GM18520 (cell line): ENCODE data around the gene RASGRP2.

Source experiments
- ATAC-seq: cut with Tn5 transposase; IDR thresholded peaks from one replicate; pipeline ENCODE4 v1.9.1; 2021; ENCODE audit not compliant: unreplicated experiment

RASGRP2 gene

DNA sequence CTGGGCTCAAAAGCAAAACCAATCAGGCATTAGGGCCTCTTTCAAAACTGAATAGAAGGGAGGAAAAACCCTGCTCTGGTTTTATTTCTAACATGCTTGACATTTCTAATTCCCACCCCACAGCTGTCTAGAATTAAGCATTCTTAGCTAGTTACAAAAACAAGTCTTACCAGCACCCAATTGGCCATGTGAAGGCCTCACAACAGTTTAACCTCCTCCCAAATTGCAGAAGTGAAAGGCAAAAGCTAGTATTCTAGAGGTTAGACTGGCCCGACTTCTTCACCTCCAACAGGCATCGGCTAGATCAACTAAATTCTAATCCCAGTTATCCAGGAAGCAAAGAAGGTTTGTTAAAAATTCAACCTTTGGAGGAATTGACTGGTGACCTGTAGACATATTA is 27.9 kb upstream of the RASGRP2 start:
- ATAC-seq, result no peak

DNA sequence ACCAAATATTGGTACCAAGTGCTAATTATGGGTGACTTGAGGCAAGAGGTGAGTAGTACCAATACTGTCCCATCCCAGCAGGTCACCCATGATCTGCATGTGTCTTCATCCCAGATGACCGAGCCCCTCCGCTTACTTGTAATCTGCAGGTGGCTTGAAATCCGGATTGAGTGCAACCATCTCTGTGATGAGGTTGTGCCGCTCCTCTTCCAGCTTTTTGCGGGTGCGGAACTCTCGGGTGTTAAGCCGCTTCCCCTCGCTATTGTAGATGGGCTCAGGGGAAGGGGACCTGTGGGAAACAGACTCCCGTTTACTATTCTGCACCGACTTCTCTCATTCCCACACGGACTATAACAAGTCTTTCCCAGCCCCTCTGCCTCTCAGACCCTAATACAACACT is 26.2 kb upstream of the RASGRP2 start:
- no peak for ATAC-seq

DNA sequence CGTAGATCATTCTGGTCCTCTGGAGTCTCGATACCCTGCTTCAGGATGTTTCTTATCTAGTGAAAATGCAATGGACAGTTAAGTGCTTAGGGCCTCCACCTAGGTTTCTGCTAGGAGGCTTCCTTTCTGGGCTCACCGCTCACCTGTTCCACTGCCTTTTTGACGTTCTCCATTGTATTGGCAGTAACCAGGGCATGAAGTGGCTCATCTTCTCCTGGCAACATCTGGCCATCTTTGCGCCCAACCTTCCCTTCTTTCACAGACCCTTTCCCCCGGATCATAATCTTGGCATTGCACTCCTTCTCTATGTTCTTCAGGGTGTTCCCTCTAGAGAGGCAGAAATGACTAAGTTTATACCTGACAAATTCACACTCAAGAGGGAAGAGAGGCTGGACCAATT is 25.3 kb upstream of the RASGRP2 start:
- ATAC-seq, result no peak

DNA sequence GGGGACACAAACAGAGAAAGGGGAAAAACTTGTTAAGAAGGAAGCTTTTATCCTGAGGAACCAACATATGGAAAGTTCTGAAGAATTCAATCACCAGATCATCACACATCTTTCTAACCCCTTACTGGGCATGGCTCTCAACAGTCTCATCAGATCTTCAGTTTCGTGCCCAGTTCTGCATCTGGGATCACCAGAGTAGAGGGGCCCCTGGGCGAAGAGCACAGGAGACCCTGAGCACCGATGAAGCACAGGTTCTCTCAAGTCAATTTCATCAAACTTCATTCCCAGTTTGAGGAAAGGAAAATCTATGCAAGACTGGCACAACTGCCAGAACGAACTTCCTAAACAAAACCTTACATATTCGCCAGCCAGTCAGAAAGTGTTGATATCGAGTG is 24.4 kb upstream of the RASGRP2 start:
- ATAC-seq, result no peak

DNA sequence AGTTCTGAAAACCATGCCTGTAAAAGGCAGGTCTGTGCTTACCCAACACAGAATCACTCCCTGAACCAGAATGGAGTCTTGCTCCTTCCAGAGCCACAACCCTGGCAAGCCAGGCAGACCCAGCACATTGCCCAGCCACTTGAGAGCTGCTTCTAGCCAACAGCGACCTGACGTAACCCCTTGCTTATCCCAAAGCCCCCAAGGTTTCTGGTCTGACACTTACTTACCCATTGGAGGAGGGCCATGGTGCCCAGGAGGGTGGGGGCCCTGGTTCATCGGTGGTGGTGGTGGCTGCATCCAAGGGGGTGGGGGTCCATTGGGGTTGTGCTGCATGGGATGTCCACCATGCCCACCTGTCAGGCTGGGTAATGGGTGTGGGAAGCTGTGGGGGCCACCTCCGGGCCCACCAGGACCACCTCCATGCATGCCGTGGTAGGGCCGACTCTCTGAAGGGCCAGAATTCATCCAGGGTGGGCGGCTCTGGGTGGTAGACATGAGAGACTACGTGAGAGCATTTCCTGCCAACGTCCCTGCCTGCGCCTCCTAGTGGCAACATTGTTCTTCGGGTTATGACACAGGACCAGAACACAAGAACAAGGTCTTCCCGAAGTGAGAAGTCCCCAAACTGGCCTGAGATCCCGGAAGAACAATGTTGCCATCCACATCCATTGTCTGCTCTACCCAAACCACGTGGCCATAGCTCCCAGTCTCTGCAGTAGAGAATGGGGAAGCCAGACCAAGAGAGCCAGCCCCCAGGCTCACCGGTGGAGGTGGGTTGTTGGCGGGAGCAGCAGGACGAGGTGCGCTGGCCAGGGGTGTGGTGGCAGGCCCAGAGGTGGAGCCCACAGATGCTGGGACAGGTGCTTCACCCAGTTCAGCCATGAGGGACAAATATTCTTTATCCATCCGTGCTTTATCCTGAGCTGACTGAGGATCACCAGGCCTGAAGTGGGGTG is 23.7 kb upstream of the RASGRP2 start:
- no peak for ATAC-seq

DNA sequence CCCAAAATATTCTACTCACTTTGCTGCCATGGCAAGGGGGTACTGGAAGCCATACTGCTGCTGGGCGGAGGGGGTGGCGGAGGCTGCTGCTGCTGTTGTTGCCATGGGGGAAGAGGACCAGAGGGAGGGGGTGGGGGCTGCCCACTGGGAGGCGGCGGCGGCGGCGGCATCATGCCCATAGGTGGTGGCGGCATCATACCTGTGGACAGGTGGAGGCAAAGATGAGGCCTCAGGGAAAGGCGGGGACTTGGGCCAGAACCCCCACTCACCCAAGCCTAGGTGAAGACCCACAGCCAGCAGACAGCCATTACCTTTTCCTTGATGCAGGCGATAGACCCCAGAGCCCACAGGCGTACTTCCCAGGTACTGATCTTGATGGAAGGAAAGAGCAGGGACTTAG is 22.9 kb upstream of the RASGRP2 start:
- no peak for ATAC-seq

DNA sequence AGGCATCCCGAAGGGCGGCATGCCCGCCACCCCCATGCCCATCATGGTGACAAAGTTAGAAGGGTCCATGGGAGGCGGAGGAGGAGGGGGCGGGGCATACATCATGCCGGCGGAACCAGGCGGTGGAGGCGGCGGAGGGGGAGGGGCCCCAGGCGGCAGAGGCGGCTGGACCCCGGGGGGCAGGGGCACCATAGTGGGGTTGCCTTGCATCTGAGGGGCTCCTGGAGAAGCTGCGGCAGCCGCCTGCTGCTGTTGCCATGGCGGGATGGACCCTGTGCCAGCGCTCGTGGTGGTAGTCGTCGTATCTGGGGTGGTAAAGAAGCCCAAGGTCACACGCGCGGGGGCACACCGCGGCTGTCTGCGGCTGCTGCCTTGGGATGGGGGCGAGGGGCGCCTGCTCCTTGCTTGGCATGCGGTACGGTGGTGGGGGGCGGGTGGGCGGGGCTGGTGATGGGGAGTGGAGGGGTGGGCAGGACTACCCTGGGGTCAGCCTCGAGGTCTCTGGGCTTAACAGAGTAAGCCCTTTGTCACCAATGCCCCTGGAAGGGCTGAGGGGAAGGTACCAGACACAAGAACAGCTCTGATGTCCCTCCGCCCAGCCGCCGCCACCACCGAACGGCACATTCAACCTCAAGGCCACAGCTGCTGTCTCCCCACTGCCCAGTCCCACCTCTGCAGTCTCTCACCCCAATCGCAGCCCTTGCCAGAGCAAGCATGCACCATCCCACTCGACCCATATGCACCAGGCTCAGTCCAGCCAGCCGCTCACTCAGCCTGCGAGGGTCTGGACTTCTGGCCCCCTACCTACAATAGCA is 22.1 kb upstream of the RASGRP2 start:
- no peak for ATAC-seq

DNA sequence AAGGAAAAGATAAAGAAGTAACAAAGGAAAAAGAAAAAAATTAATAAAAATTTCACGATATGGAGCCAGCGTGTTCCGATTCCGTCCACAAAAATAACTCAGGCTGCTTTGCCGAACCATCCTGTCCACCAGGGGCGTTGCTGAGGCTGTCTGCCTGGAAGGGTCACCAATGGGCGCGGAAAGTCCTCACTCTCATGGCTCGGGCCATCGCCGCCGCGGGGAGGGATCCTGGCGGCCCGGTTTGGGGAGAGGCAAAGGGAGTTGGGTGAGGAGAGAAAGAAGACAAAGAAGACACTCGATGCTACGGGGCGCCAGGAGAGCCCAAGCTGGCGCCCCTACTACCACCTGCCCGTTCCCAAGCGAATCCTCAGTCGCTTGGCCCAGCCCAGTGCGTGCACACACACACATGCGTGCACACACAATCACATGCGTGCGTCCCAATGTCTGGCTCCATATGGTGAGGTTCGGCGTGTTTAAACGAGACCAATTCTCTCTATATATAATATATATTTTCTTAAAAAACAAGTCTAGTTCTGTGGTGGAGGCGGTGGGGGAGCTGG is 21.4 kb upstream of the RASGRP2 start:
- ATAC-seq, result no peak

DNA sequence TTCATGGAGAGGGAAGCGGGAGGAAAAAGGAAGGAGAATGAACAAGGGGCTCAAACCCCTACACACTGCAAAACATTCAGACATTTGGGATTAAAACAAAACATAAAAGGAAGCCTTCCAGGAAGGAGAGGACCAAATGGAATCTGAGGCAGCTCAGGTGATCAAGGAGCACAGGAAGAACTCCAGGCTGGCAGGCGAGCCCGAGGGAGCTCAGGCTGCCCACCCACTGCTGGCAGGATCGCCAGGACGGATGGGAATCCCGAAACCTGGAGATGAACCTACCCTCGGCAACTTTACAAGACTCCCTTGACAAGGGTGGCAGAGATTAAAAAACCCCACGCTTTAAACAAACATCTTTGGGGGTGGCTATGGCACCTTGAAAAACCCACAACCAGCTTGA is 20.8 kb upstream of the RASGRP2 start:
- no peak for ATAC-seq

DNA sequence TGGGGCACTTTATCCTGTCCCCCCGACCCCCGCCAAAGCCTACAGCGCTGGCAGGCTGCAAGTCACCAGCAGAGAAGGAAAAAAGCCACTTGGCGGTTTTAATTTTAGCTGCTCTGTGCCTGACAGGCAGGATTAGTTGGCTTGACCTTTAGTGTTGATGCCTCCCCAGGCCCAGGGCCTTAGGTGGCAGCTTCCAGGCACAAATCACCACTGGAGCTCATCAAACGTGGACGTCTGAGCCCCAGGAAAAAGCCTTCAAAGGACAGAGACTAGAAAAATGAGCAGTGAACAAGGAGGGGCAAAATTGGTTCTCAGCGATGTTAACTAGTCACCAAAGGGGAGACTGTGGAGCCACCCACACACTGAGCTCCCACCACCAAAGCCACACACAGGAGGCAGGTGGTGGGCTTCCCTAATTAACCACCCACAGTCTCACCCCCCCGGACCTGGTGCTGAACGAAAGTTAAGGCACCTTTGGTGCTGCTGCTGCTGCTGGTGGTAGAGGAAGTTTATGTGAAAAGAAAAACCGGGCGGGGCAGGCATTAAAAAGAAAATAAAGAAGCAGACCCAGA is 20.2 kb upstream of the RASGRP2 start:
- ATAC-seq, result no peak

DNA sequence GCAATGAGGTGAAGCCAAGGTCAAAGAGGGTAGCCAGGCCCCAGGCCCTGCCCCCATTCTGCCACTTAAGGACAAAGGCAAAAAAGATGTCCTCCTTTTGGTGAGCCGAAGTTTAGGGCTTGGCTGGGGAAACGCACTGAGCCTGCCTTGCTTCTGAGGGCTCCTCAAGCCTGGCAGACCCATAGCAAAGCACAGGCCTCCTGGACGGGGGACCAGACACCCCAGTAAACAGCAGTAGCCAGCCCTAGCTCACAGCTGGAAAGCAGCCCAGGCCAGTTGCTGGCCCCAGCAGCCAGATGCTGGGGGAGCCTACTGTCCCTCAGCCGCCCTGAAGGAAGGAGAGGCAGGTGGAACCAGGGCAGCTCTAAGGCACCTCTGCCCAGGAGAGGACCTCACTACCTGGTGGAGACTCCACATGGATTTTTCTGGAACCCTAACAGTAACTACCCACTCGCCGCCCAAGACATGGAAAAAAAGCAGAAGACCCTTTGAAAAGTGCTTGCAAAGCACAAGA is 19.6 kb upstream of the RASGRP2 start:
- ATAC-seq, result no peak

DNA sequence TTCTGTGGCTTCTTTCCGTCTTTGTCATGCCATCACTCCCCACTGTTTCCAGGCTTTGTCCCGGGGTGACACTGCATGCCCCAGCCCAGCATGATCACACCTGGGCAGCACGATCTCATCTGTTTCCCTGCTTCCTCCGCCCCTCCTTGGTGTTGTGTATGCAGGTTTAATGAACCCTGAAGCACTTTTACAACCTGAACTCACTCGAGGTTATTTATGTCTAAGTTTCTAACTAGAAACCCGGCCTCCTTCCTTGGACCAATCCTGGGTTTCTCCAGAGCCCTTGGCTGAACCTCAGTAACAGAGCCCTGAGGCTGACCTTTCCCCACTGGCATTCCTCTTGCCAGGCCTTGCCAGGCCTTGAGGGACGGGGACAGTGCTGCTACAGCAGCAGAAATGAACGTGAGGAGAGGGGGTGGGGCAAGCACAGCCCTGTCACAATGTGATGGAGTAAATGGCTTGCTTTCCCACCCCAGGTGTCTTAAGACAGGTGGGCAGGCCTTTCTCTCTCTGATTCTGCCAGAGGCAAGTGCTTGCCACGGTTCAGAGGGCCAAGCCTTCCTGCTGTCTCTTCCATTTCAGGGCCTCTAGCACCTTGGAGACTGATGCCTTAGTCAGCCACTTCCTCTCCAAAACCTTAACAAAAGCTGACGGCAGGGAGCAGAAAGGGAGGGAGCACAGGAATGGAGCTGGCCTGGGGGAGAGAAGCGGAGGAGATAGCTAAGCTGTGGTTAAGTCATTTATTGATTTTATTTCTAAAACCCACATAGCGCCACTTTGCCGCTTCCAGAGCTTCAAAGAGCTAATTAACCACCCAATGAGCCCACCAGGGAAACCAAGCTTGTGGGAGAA is 19.0 kb upstream of the RASGRP2 start:
- no peak for ATAC-seq

DNA sequence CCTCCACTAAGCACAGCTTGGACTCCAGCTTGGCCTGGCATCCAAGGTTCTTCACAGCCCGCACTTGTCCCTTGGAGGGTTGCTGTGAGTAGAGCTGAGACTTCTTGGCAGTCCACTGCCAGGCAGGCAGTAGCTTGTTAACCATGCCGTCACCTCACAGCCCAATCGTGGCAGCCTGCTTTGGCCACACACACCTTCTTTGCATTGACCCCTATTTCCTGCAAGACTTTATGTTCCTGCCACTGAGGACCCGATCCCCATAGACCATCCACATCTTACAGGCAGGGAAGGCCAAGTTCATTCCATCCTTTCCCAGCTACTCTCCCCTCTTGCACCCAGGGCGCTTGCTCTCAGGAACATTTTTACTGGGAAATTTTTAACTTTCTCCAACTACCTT is 18.3 kb upstream of the RASGRP2 start:
- ATAC-seq, result no peak

DNA sequence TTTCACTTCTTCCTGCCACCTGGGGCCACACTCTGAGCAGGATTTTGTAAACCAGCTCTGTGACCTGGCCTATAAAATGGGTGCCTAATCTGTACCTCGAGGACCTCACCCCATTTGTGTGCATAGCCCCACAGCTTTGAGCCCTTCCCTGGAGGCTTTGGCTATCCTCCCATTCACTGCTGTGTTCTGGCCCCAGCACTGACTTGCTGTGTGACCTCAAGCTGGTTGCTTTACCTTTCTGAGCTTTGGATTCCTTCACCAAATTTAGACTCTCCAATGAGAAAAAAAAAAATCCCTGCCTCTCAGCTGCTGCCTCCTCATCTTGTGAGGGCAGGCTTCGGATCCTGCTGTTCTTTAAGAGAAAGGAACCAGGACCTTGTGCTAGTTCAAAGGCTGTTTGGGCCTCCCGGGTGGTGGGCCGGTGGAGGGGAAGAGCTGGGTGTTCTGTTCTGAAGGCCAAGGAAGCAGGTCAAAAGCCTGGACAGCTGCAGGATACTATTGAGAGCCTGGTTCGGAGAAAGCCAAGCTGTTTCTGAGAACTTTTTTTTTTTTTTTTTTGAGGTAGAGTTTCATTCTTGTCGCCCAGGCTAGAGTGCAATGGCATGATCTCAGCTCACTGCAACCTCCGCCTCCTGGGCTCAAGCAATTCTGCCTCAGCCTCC is 16.9 kb upstream of the RASGRP2 start:
- no peak for ATAC-seq

DNA sequence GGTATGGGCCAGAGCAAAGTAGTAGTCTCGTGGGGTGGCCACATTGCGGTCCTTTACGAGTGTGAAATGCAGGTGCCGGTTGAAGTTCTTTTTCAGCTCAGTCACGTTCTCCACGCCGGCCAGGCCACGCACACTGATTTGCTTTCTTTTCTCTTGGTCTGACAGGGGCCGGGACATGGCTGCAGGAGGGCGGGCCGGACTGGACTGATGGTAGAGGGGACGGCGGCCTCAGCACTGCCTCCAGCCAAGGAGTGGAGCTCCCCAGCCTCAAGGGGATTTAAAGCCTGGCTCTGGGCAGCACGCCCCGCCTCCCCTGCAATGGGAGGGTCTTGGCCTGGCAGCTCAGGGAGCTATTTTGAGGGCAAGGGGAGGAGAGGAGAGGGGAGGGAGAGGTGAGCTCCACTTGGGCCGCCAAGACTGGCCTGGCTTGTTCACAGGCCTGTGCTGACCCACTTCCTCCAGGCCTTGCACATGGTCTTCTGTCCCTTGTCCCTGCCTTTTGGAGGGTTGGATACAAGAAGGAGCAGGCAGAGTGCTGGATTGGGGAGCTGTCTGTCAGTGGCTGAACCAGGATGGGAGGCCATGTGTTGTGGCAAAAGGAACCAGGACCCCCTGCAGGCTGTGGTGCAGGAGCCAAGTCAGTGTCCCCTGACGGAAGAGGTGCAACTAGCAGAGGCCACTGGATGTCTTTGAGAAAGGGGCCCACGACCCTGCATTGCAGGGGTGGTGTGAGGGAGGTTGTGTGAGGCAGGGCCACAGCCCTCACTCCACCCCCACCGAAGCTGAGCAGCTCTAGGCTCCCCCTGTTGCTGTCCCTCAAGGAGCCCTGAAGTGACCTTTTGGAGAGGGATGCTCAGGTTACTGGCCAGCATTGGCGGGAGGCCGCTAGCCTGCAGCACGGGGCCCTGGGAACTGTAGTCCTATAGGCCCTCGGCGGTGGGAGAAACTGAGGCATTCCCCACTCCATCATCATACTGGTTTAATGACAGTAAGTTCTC is 16.1 kb upstream of the RASGRP2 start, which contains the start of gene PYGM:
PYGM (minus strand) TSS at position 253 of the 998 bp plus-strand sequence; CDS start at position 177, 76 bp downstream.
- no peak for ATAC-seq

DNA sequence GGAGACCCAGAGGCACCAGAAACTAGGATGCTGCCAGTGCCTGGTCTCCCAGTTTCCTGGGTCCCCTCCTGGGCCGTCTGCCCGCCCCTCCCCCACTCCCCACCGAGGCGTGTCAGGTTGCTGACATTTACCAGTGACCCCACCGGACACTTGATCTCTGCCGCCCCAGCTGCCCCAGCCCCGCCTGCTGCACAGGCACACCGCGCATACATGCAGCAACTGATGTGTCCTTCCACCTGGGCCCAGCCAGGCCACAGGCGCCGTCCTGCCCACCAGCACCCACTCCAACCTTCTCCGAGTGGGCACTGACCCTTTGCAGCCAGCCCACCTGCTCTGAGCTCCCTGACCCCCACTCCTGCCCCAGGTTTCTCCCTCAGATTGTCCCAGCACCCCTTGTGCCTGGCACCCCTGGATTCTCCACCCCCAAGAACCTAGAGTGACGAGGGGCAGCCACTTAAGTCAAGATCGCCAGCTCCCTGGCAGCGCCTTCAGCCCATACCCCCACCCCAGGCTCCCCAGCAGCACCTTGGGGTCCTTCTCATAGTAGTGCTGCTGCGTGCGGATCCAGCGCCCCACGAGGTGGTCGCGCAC is 15.3 kb upstream of the RASGRP2 start:
- no peak for ATAC-seq

DNA sequence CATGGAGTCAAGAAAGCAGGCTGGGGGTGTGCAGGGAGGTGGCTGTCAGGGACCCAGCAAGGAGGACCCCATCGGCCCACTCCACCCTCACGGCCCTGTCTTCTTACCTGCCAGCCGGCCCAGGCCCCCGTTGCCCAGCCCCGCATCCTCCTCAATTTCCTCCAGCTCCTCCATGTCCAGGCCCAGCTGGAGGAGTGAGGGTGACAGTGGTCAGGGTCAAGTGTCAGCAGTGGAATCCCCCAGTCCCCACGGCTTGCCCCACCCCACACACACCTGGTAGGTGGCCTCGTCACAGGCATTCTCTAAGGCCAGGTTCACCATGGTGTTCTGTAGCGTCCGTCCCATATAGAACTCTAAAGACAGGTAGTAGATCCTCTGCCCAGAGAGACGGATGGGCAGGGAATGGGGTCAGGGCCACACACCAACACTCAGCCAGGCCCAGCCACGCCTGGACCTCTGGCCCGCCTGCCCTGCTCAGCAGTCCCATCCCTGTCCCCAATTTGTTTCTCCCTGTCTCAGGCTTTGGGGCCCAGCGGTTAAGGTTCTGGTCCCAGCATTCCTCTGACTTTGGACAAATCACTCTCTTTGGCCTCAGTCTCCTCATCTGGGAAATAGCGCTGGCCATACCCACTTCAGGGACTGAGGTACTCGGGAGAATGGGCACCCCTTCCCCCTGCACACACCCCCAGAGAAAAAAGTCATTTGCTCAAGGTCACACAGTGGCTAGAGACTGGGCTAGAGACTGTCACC is 14.6 kb upstream of the RASGRP2 start:
- no peak for ATAC-seq
